Stimulated activated CD8-positive, alpha-beta memory T cell treated with anti-CD3 and anti-CD28 coated beads, Interleukin-4, amount 100 ng/mL, for 1 hour (primary cell): ENCODE measurements around the gene SPSB1.

Source experiments
- DNase-seq, 2 donors: peaks; one replicate each; pipeline ENCODE4 v3.0.0-alpha.2; 2020; ENCODE audit warnings: low read depth in 2 of 2, low spot score in 1 of 2

The SPSB1 gene

GRCh38 chr1:9292361-9293240 lies at the start of gene SPSB1:
Gene SPSB1 (plus strand): TSS chr1:9292894. CDS start chr1:9355892, 62,998 bp downstream.
- DNase-seq, result peak in 1 of 2 donors; percentile 35

GRCh38 chr1:9243066-9243739 lies 49.5 kb upstream of the SPSB1 start:
- no peak for DNase-seq

GRCh38 chr1:9244501-9245229 lies 48.0 kb upstream of the SPSB1 start:
- DNase-seq, result no peak

GRCh38 chr1:9245230-9245619 lies 47.5 kb upstream of the SPSB1 start:
- no peak for DNase-seq

GRCh38 chr1:9245661-9246060 lies 47.0 kb upstream of the SPSB1 start:
- no peak for DNase-seq

- DNase-seq, result no peak
Measured at GRCh38 chr1:9246215-9246614, 46.5 kb upstream of the SPSB1 start.

GRCh38 chr1:9246841-9247785 lies 45.6 kb upstream of the SPSB1 start:
- no peak for DNase-seq

- no peak for DNase-seq
Measured at GRCh38 chr1:9247894-9248293, 44.8 kb upstream of the SPSB1 start.

- no peak for DNase-seq
Measured at GRCh38 chr1:9248341-9249262, 44.1 kb upstream of the SPSB1 start.

GRCh38 chr1:9249263-9249533 lies 43.5 kb upstream of the SPSB1 start:
- no peak for DNase-seq

- no peak for DNase-seq
Measured at GRCh38 chr1:9249534-9250410, 42.9 kb upstream of the SPSB1 start.

GRCh38 chr1:9250411-9251381 lies 42.0 kb upstream of the SPSB1 start:
- no peak for DNase-seq

GRCh38 chr1:9251501-9251900 lies 41.2 kb upstream of the SPSB1 start:
- DNase-seq, result no peak

- no peak for DNase-seq
Measured at GRCh38 chr1:9253004-9253403, 39.7 kb upstream of the SPSB1 start.

GRCh38 chr1:9253453-9254105 lies 39.1 kb upstream of the SPSB1 start:
- DNase-seq, result no peak

GRCh38 chr1:9256332-9256731 lies 36.4 kb upstream of the SPSB1 start:
- no peak for DNase-seq

- DNase-seq, result no peak
Measured at GRCh38 chr1:9257851-9258250, 34.8 kb upstream of the SPSB1 start.
